ENCODE data around the gene CLDN2. TPM values are rescaled to one million over a fixed set of nuclear protein-coding genes. Genes with fewer than 3 reads are reported as not detected.

CLDN2 gene
- total RNA-seq, 4 donors from 2014 or later, result 0.21 to 0.44 (median 0.30) TPM; not detected in 1

DNA sequence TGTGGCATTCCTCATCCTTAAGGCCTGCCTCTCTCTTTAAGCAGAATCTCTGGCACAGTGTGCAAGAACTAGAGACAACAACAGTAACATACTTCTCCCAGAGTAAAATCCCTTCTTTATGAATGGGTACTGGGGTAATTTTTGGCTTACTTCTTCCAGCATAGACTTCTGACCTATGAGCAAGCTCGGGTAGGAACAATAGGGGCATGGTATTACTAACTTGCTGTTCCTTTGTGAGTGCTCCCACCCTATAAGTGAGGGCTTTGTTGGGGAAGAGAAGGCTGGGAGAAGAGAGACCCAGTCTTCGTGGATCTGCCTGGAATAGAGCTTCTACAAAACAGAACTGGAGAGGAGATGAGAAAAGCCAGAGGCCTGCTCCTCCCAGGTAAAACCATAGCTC is 30.2 kb downstream of the CLDN2 start:
- Histone ChIP-seq H3K4me3 (no peak overlapping the region), H3K4me1 (peaks cover 0 to 9% (median 0%) of the 10 kb centered on the region in 4 donors), H3K36me3 (no peaks in the 10 kb centered on the region), H3K27me3 (peaks cover 0 to 4% of the 10 kb centered on the region in 2 donors), H3K27ac (peak overlapping the region in 2 of 4 donors; percentile 66 to 79), H3K9me3 (no peaks in the 10 kb centered on the region)
- no peak for DNase-seq (ENCODE audit: low spot score in 2 of 2)
- 38 to 50% methylated on average over 2 of the region's 2 CpGs for WGBS, 2 donors
- no peak for TF ChIP-seq EP300 (IDR thresholded peaks at IDR 0.05)
- TF ChIP-seq CTCF (IDR thresholded peaks at IDR 0.05), result no peak
- TF ChIP-seq POLR2A (IDR thresholded peaks at IDR 0.05), result no peak

DNA sequence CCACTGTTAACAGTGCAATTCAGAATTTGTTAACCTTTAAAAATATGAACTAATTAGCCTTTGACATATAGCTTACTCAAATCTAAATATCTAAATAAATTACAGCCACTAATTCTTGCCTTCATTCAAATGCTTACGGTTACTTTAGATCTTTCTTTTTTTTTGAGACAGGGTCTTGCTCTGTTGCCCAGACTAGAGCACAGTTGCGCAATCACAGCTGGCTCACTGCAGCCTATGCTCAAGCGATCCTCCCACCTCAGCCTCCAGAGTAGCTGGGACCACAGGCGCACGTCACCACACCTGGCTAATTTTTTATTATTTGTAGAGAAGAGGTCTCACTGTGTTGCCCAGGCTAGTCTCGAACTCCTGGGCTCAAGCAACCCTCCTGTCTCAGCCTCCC is 31.0 kb downstream of the CLDN2 start:
- 79 to 82% methylated on average over 6 of the region's 6 CpGs for WGBS, 2 donors
- Histone ChIP-seq H3K4me3 (no peak overlapping the region), H3K27me3 (peaks cover 0 to 4% of the 10 kb centered on the region in 2 donors), H3K27ac (peak overlapping the region in 2 of 4 donors; percentile 65 to 66), H3K36me3 (peaks cover 0 to 8% (median 0%) of the 10 kb centered on the region in 3 donors), H3K4me1 (peaks cover 0 to 9% (median 0%) of the 10 kb centered on the region in 4 donors), H3K9me3 (no peaks in the 10 kb centered on the region)
- DNase-seq (ENCODE audit: low spot score in 2 of 2), result no peak
- no peak for TF ChIP-seq CTCF (IDR thresholded peaks at IDR 0.05)
- TF ChIP-seq POLR2A (IDR thresholded peaks at IDR 0.05), result no peak
- no peak for TF ChIP-seq EP300 (IDR thresholded peaks at IDR 0.05)

DNA sequence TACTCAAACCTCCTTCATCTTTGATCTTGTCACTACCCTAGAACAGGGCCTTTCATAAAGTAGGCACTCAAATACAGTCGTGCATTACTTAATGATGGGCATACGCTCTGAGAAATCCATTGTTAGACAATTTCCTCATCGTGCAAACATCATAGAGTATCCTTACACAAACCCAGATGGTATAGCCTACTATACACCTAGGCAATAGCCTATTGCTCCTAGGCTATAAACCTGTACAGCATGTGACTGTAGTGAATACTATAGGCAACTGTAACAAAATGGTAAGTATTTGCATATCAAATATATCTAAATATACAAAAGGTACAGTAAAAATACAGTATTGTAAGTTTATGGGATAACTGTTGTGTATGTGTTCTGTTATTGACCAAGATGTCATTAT is 31.9 kb downstream of the CLDN2 start:
- no peak for DNase-seq (ENCODE audit: low spot score in 2 of 2)
- Histone ChIP-seq H3K27ac (no peak overlapping the region), H3K4me1 (peaks cover 0 to 9% (median 0%) of the 10 kb centered on the region in 4 donors), H3K27me3 (peaks cover 0 to 4% of the 10 kb centered on the region in 2 donors), H3K36me3 (peaks cover 0 to 12% (median 0%) of the 10 kb centered on the region in 3 donors), H3K4me3 (no peak overlapping the region), H3K9me3 (no peaks in the 10 kb centered on the region)
- TF ChIP-seq POLR2A (IDR thresholded peaks at IDR 0.05) (no peak), EP300 (IDR thresholded peaks at IDR 0.05) (no peak), CTCF (IDR thresholded peaks at IDR 0.05) (no peak)
- 68 to 70% methylated on average over 3 of the region's 3 CpGs for WGBS, 2 donors

DNA sequence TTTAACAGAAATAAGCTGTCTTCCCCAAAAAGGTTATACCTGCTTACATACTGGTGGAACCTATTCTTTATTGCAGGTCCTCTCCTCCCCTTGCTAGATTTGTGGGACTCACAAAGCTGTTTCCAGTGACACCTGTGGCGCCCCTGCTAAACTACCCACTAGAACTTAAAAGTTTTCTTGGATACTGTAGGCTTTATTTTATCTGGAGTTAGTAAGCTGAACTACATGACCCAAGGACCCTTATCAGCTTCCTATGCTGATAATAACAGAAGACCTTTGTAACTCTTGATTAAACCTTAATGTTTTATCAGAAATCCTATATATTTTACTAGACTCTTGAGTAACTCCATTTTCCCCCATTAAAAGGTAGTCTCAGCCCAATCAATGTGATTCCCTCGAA is 32.3 kb downstream of the CLDN2 start:
- Histone ChIP-seq H3K4me1 (peaks cover 0 to 9% (median 0%) of the 10 kb centered on the region in 4 donors), H3K9me3 (no peaks in the 10 kb centered on the region), H3K27ac (no peak overlapping the region), H3K36me3 (peaks cover 0 to 12% (median 0%) of the 10 kb centered on the region in 3 donors), H3K27me3 (peaks cover 0 to 4% of the 10 kb centered on the region in 2 donors), H3K4me3 (no peak overlapping the region)
- DNase-seq (ENCODE audit: low spot score in 2 of 2), result no peak
- 80 to 94% methylated on average over 2 of the region's 2 CpGs for WGBS, 2 donors
- TF ChIP-seq CTCF (IDR thresholded peaks at IDR 0.05) (no peak), EP300 (IDR thresholded peaks at IDR 0.05) (no peak), POLR2A (IDR thresholded peaks at IDR 0.05) (no peak)

GRCh38 chrX:106952988-106953387 is 32.8 kb downstream of the CLDN2 start:
- 37 to 41% methylated on average over 1 of the region's 1 CpG for WGBS, 2 donors
- no peak for DNase-seq (ENCODE audit: low spot score in 2 of 2)
- no peak overlapping the region for H3K27ac ChIP-seq

More at GRCh38 chrX:106952988-106953387, 32.8 kb downstream of the CLDN2 start:
- Histone ChIP-seq H3K4me1 (peaks cover 0 to 9% (median 0%) of the 10 kb centered on the region in 4 donors), H3K9me3 (no peaks in the 10 kb centered on the region), H3K4me3 (no peak overlapping the region), H3K27me3 (peaks cover 0 to 4% of the 10 kb centered on the region in 2 donors), H3K36me3 (peaks cover 0 to 12% (median 0%) of the 10 kb centered on the region in 3 donors)
- TF ChIP-seq POLR2A (IDR thresholded peaks at IDR 0.05) (no peak), CTCF (IDR thresholded peaks at IDR 0.05) (peak in 4 of 5 experiments; percentile 5 to 53 (median 32)), EP300 (IDR thresholded peaks at IDR 0.05) (no peak)

Data from tibial nerve (tissue), 4 donors.